AG09309 (cell line): ENCODE results near the gene TMEM238.

ENCODE experiments used
- DNase-seq: peaks from one replicate; pipeline ENCODE4 v3.0.0-alpha.2; 2010; ENCODE audit warnings: low read depth
- H3K4me3 ChIP-seq: 2 replicates; pipeline ENCODE4 v1.5.1; 2011; ENCODE audit warnings: mild to moderate bottlenecking, low read depth, low read length, moderate library complexity; ENCODE audit not compliant: control insufficient read depth
- CTCF ChIP-seq: IDR thresholded peaks from 2 replicates; pipeline ENCODE4 v1.5.1; 2011; ENCODE audit warnings: mild to moderate bottlenecking, low read depth, low read length, inconsistent platforms; ENCODE audit not compliant: insufficient read depth, control insufficient read depth; ENCODE audit errors: missing control alignments

Gene TMEM238

GRCh38 chr19:55383279-55384130 lies 587 bp downstream of the TMEM238 start:
- no peak for TF ChIP-seq CTCF
- DNase-seq = no peak
- peak overlapping the region; percentile 43 for H3K4me3 ChIP-seq

- no peak for TF ChIP-seq CTCF
- DNase-seq = no peak
- H3K4me3 ChIP-seq = no peak overlapping the region
These were observed 1.5 kb downstream of the TMEM238 start for GRCh38 chr19:55382522-55383054.

GRCh38 chr19:55382013-55382412 lies 2.1 kb downstream of the TMEM238 start:
- no peak overlapping the region for H3K4me3 ChIP-seq
- no peak for TF ChIP-seq CTCF

GRCh38 chr19:55379174-55379573 lies 4.9 kb downstream of the TMEM238 start:
- H3K4me3 ChIP-seq = no peak overlapping the region
- TF ChIP-seq CTCF = no peak
- no peak for DNase-seq

More at GRCh38 chr19:55382013-55382412, 2.1 kb downstream of the TMEM238 start:
- DNase-seq = no peak

GRCh38 chr19:55377356-55378131 lies 6.5 kb downstream of the TMEM238 start:
- H3K4me3 ChIP-seq = no peak overlapping the region
- TF ChIP-seq CTCF = no peak
- no peak for DNase-seq

GRCh38 chr19:55376241-55376933 lies 7.7 kb downstream of the TMEM238 start, which contains the start of gene TMEM190:
Gene TMEM190, plus strand, starts transcription at chr19:55376826. Its CDS starts 28 bp downstream, at chr19:55376854.
- no peak for TF ChIP-seq CTCF
- H3K4me3 ChIP-seq = no peak within 1 kb of the TSS
- no peak for DNase-seq
